HCEC 1CT (cell line): ENCODE data around the gene PFN1.
"Not testable (repeated sequence)": the region's sequence is repeated elsewhere in the genome, so short reads cannot be mapped to it uniquely, and the experiment has no call there.

Experiments
- DNase-seq: peaks from one replicate; pipeline ENCODE4 v3.0.0-alpha.2; 2017

PFN1 gene

DNA sequence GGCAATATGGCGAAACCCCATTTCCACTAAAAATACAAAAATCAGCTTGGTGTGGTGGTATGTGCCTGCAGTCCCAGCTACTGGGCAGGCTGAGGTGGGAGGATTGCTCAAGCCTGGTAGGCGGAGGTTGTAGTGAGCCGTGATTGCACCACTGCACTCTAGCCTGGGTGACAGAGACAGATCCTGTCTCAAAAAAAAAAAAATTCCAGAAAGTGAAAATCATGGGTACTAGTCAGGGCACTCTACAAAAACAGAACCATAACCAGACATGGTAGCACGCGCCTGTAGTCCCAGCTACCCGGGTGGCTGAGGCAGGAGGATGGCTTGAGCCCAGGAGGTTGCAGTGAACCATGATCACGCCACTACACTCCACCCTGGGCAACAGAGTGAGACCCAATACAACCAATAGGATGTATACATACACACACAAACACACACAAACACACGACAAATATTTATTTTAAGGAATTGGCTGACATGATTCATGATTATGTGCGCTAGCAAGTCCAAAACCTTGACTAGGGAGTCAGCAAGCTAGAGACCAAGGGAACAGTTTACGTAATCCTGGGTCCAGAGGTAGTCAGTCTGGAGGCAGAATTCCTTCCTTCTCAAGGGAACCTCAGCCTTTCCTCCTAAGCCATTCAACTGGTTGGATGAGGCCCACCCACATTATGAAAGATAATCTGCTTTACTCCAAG is 27.8 kb downstream of the PFN1 start:
- DNase-seq, result peak; percentile 48

DNA sequence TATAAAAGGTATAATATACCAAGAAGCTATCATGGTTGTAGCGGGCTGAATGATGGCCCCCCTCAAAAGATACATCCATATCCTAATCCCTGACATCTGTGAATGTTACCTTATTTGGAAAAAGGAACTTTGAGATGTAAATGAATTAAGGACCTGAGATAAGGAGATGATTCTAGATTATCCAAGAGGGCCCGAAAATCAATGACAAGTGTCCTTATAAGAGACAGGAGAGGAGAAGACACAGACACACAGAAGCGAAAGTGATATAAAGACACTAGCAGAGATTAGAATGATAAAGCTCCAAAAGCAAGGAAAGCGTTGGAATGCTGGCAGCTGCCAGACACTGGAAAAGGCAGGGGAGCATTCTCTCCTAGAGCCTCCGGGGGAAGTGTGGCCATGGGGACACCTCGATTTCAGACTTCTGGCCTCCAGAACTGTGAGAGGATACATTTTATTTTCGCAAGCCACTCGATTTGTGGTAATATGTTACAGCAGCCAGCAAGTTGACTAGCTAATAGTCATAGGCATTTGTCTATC is 28.8 kb downstream of the PFN1 start:
- no peak for DNase-seq

DNA sequence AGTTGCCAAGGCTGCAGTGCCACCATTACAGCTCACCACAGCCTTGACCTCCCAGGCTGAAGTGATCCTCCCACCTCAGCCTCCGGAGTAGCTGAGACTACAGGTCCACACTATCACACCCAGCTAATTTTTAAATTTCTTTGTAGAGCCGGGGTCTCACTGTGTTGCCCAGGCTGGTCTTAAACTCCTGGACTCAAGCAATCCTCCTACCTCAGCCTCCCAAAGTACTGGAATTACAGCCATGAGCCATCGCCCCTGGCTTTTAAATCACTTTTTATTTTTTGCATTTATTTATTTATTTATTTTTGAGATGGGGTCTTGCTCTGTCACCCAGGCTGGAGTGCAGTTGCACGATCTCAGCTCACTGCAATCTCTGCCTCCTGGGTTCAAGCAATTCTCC is 33.8 kb downstream of the PFN1 start:
- not testable (repeated sequence) for DNase-seq

GRCh38 chr17:4913994-4914393 is 34.3 kb downstream of the PFN1 start:
- peak; percentile 17 for DNase-seq

DNA sequence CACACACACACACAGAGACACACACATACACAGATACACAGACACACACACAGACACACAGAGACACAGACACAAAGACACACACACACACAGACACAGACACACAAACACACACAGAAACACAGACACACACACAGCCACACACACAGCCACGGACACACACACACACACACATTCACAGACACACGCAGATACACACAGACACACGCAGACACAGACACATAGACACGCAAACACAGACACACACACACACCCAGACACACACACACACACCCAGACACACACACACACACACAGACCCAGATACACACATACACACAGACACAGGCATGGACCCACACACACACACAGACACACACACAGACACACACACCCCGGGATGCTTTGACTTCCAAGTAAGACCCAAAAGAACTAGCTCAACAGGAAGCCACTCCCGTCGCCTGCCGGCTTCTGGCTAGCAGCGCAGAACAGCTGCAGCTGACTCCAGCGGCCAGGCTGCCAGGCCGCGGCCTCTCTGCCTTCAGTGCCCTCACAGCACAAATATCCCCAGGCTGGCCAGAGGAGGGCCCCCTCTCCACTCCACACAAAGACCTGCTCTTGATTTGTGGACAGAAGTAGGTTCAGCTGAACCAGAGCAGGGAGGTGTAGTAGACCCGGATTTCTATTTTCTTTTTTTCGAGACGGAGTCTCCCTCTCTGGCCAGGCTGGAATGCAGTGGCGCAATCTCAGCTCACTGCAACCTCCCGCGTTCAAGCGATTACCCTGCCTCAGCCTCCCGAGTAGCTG is 39.4 kb downstream of the PFN1 start:
- DNase-seq, result peak; percentile 90

DNA sequence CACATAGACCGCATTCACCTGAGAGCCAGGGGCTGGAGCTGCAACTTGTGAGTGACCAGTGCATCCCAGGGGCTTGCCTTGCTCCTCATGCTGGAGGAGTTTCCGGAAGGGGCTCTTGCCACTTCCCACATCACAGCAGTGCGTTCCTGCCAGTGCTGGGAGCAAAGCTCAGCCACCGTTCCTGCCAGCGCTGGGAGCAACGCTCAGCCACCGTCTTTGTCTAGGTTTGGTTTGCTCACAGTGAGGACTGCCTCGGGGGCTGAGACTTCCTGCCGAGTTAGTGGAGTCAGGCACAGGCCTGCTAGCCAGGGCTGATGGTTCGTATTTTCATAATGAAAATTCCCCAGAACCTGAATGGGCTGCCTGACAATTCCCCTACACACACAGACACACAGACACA is 40.0 kb downstream of the PFN1 start:
- DNase-seq, result no peak

DNA sequence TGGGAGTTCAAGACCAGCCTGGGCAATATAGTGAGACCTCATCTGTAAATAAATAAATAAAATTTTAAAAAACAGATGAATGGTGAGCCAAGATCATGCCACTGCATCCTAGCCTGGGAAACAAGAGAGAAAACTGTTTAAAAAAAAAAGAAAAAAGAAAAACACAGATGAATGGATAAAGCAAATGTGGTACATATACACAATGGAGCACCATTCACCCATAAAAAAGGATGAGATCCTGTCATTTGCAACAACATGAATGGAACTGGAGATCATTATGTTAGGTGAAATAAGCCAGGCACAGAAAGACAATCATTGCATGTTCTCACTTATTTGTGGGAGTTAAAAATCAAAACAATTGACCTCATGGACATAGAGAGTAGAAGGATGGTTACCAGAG is 41.7 kb downstream of the PFN1 start:
- not testable (repeated sequence) for DNase-seq

GRCh38 chr17:4903051-4903818 is 45.1 kb downstream of the PFN1 start, which contains the start of gene CHRNE:
CHRNE (minus strand) TSS chr17:4903098; CDS start chr17:4903063, 35 bp downstream.
- peak; percentile 35 for DNase-seq

DNA sequence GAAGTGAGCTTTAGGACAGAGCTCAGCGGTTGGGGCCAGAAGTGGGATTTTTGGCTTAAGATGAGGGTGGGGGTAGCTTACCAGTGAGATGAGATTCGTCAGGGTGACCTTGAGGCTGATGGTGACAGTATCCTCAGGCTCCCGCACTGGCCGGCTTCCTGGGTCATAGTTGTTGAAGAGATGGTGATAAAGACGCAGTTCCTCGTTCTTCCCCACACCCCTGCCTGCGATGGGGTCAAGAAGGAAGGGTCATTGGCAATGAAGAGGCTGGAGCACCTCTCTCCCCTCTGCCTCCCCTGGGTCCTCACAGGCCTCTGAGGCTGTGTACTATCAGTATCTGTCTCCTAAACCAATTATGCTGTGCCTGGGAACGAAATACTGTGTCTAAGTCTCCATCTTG is 45.8 kb downstream of the PFN1 start:
- DNase-seq, result no peak

GRCh38 chr17:4901648-4902344 is 46.5 kb downstream of the PFN1 start:
- DNase-seq, result no peak

DNA sequence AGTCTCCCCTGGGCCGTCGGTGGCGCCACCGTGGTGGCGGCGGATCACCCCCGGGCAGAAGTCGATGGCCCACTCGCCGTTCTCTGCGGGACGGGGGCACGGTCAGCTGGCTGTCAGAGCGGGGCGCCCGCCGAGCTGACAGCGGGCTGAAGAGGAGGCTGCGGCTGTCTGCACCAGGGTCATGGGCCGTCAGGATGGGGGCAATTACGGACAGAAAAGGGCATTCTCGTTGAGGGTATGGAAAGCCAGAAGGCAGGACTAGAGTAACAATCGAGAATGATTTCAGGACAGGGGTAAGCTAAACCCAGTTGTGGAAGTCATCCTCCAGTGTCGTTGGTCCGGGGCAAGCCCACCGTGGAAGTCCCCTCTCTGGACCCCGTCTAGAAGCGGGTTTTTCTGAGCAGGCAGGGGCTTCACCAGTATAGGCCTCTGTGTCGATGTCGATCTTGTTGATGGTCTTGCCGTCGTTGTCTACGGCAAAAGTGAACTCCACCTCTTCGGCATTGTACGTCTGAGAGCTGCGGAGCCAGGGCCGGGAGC is 47.2 kb downstream of the PFN1 start:
- no peak for DNase-seq

DNA sequence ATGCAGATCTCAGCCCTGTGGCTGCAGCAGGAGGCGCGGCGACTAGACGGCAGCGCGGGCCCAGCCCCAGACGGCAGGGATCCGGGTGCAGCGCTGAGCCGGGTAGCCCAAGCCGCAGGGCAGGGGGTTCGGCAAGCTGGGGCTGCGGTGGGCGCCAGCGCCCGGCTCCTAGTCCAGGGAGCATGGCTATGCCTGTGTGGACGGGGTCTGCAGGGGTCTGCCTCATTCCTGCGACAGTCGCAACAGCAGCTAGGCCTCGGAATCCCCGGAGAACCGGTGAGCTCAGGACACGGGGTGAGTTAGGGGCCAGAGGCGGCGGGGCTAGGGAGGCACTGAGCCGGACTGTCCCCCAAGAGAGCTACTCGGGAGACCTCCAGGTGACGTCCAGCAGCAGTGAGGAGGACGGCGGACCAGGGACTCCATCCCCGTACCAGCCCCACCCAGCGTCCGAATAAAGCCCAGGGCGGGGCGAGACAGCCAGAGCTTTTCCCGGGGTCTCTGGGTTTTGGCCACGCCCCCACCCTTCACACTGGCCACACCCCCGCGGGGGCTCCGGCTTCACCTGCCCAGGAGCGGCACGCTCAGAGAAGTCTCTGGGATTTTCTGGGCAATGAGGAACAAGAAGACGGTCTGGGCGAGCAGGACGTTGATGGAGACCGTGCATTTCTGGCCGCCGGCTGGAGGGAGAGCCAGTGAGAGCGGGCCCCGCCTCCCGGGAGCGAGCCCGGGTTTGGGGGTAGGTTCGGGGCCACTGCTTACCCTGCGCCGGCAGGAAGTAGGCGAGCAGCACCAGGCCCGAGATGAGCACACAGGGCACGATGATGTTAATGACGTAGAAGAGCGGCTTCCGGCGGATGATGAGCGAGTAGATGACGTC is 47.9 kb downstream of the PFN1 start:
- DNase-seq, result no peak

DNA sequence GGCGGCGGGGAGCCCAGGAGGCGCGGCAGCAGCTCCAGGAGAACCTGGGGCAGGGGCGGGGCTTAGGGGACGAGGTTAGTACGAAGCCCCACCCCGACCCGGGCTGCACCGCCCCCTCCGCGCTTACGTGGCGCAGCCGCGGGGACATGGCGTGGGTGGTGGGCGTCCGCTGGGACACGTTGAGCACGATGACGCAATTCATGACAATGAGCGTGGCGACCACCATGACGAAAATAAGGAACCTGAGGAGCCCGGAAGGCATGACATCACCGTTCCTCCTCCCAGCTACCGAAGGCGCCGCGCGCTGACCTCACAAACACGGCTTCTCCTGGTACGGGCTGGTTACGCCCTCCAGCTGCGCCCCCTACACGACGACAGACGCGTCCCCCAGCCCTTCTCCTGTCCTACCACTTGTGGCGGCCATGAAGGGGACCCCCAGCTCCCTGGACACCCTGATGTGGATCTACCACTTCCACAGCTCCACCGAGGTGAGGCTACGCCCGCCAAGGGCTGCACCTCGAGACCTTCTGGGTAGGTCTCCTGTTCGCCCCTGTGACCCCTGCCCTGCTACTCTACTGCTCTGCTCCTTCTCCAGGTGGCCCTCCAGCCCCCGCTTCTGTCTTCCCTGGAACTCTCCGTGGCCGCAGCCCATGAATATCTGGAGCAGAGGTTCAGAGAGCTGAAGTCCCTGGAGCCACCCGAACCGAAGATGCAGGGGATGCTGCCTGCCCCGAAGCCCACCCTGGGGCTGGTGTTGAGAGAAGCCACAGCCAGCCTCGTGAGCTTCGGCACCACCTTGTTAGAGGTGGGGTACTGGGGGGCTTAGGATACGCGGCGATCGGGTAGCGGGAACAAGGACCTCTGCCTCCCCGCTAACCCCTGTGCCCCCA is 48.7 kb downstream of the PFN1 start, which contains the start of gene C17orf107:
Gene C17orf107 (plus strand): TSS at position 196 of the 890 bp plus-strand sequence. CDS start 227 bp downstream, at position 423.
- no peak for DNase-seq

DNA sequence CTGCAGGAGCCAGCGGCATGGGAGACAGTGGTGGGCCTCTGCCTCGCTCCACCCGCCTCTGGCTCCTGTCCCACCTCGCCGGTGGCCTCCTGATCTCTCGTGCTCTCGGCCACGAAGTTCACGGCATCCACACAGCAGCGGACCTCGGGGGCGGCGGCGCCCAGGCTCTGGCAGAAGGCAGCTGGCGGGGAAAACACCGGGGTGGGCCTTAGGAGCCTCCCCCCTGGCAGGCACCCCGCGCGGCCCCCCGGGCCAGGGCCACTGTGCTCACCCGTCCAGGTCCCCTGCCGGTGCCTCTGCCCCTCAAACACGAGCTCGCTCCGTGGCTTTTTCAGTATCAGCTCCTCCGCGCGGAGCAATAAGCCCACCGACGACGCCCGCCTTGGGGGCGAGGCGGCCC is 49.4 kb downstream of the PFN1 start:
- DNase-seq, result no peak

GRCh38 chr17:4898351-4898750 is 50.0 kb downstream of the PFN1 start:
- DNase-seq, result no peak

DNA sequence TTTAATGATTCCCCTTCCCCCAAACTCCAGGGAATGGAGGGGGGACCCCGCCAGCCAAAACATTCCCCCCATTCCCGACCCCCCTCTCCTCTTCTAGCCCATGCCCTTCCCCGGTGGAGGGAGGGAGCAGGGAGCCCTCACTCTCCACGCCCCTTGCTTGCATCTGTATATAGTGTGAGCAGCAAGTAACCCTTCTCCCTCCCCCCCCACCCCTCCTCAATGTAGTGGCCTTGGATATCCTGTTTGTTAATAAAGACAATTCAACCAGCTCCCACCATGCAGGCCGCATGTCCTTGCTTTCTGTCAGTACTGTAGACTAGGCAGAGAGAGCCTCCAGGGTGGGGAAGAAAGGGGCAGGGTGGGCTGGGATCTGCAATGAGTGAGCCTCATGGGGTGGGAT is 50.5 kb downstream of the PFN1 start:
- DNase-seq, result no peak

- DNase-seq, result no peak
These were observed 51.1 kb downstream of the PFN1 start for GRCh38 chr17:4897198-4897687.

GRCh38 chr17:4896332-4897197 is 51.8 kb downstream of the PFN1 start:
- no peak for DNase-seq
